ENCODE measurements around the gene PTCH1. TPM values are rescaled to one million over a fixed set of nuclear protein-coding genes. Genes with fewer than 3 reads are reported as not detected.

The PTCH1 gene
- total RNA-seq, 1 experiment from 2014 or later, result 7.6 TPM

DNA sequence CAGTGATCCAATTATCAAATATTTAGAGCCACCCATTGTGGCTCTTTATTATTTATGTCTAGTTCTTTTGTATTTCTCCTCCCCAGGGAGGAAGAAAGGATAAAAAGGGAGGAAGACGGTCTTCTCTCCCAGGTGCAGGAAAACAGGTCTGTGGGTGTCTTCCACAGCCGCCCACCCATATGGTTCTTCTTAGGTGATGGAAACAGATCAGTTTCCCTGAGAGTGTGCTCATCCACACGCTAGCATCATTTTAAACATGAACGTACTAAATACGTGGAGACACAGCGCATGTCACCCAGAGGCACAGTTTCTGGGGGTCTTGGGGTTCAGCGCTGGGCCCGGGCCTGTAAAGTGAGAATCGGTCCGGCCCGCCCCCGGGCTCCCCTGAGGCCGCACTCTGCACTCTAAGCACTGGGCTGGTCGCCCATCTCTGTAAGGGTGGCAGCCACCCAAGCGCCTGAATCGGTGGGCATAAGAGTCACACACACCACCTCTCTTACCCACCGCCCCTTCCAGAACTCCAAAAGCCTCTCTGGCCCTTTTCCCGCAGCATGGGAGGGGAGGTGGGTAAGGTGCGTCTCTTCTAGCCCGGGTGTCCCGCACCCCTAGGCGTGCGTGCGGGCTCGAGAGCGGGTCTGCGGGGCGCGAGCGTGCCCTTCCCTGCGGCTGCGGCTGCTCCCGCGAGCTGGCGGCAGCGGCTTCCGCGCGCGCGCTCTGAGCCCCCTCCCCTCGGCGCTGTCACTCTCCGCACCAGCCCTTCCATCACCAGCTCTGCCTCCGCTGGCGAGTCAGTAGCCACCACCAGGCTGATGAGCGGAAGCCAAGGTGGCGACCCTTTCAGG is 1.3 kb downstream of the PTCH1 start:
- no TSS peak for BruUV-seq (replicated peaks)

DNA sequence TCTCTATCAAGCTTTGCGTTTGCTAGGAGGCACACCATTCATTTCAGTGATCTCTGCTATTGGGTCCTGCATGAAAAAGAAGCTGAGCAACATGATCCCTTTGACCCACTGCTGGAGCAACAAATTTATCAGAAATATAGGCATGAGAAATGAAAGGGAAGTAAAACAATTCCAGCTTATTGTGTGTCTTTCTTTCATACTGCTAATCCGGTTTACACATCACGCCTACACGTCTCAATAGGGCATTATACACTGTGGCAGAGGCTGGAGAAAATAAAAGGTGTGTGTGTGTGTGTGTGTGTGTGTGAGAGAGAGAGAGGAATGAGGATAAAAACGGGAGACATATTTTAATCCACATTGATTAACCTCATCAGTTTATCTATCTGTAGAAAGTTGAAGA is 2.4 kb downstream of the PTCH1 start:
- no peaks in the 10 kb centered on the region for H3K9me3 Mint-ChIP-seq (ENCODE audit: low read depth, unreplicated experiment)
- peaks cover 35% of the 10 kb centered on the region for H3K27me3 Mint-ChIP-seq (ENCODE audit: unreplicated experiment)

More for the DNA sequence above, 1.3 kb downstream of the PTCH1 start:
- DNase-seq, result peak; percentile 16
- Mint-ChIP-seq H3K36me3 (ENCODE audit: insufficient read depth, unreplicated experiment) (peaks cover 26% of the 10 kb centered on the region), H3K27ac (ENCODE audit: unreplicated experiment) (no peak overlapping the region), H3K9me3 (ENCODE audit: low read depth, unreplicated experiment) (no peaks in the 10 kb centered on the region), H3K27me3 (ENCODE audit: unreplicated experiment) (peaks cover 47% of the 10 kb centered on the region), H3K4me3 (ENCODE audit: low read depth, unreplicated experiment) (peak overlapping the region; percentile 76), H3K4me1 (ENCODE audit: low read depth, unreplicated experiment) (peaks cover 9% of the 10 kb centered on the region)
- CTCF ChIA-PET, result no interaction called here
- TF ChIP-seq, protein P1, sequence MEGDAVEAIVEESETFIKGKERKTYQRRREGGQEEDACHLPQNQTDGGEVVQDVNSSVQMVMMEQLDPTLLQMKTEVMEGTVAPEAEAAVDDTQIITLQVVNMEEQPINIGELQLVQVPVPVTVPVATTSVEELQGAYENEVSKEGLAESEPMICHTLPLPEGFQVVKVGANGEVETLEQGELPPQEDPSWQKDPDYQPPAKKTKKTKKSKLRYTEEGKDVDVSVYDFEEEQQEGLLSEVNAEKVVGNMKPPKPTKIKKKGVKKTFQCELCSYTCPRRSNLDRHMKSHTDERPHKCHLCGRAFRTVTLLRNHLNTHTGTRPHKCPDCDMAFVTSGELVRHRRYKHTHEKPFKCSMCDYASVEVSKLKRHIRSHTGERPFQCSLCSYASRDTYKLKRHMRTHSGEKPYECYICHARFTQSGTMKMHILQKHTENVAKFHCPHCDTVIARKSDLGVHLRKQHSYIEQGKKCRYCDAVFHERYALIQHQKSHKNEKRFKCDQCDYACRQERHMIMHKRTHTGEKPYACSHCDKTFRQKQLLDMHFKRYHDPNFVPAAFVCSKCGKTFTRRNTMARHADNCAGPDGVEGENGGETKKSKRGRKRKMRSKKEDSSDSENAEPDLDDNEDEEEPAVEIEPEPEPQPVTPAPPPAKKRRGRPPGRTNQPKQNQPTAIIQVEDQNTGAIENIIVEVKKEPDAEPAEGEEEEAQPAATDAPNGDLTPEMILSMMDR (IDR thresholded peaks at IDR 0.05; ENCODE audit: unreplicated experiment), result no peak
- intact Hi-C loops (cut with micrococcal nuclease; ENCODE audit: unreplicated experiment), result no loop called here

DNA sequence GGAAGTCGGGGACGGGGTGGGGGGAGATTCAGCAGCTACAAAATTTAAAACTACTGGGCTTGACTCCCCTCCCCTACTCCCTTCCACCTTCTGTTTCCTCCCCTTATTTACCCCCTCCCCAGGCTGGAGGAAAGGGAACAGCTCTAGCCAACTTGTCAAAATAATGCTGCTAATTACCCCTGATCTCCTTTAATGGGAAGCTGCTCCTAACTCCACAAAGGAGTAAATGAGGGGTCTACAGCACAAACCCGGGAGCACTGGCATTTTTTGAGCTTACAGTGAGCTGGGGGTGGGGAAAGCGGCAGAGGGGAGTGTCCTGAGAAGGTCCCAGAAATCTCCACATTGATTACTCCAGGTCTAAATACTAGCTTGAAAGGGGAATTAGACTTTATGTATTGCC is 3.1 kb downstream of the PTCH1 start:
- Mint-ChIP-seq H3K27ac (ENCODE audit: unreplicated experiment) (no peak overlapping the region), H3K36me3 (ENCODE audit: insufficient read depth, unreplicated experiment) (peaks cover 40% of the 10 kb centered on the region), H3K4me1 (ENCODE audit: low read depth, unreplicated experiment) (peaks cover 9% of the 10 kb centered on the region), H3K27me3 (ENCODE audit: unreplicated experiment) (peaks cover 29% of the 10 kb centered on the region), H3K9me3 (ENCODE audit: low read depth, unreplicated experiment) (no peaks in the 10 kb centered on the region), H3K4me3 (ENCODE audit: low read depth, unreplicated experiment) (no peak overlapping the region)
- intact Hi-C loops (cut with micrococcal nuclease; ENCODE audit: unreplicated experiment), result no loop called here
- no peak for DNase-seq
- BruUV-seq (replicated peaks), result no TSS peak
- TF ChIP-seq, protein P1 (IDR thresholded peaks at IDR 0.05; ENCODE audit: unreplicated experiment), result no peak
- CTCF ChIA-PET, result no interaction called here

More for the DNA sequence above, 2.4 kb downstream of the PTCH1 start:
- Mint-ChIP-seq H3K4me1 (ENCODE audit: low read depth, unreplicated experiment) (peaks cover 9% of the 10 kb centered on the region), H3K36me3 (ENCODE audit: insufficient read depth, unreplicated experiment) (peaks cover 33% of the 10 kb centered on the region), H3K27ac (ENCODE audit: unreplicated experiment) (no peak overlapping the region), H3K4me3 (ENCODE audit: low read depth, unreplicated experiment) (no peak overlapping the region)
- CTCF ChIA-PET, result no interaction called here
- TF ChIP-seq, protein P1 (IDR thresholded peaks at IDR 0.05; ENCODE audit: unreplicated experiment), result no peak
- intact Hi-C loops (cut with micrococcal nuclease; ENCODE audit: unreplicated experiment), result no loop called here
- DNase-seq, result no peak
- no TSS peak for BruUV-seq (replicated peaks)

DNA sequence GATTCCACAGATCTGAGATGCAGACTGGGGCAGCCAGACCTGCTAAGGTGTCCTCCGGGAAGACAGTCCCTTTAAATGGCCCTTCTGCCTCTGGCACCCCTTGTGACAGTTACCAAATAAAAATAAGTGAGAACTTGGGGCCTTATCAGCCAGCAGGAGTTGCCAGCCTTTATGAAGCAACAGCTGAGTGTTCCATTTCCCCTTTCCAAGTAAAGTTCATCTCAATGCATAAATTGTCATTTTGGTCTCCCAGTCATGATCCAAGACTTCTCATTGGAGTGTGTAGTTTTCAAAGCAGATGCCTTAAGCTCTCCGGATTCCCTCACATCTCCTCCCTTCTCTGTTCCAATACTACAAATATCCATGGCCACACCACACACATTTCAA is 4.1 kb downstream of the PTCH1 start:
- no peak overlapping the region for H3K4me3 Mint-ChIP-seq (ENCODE audit: low read depth, unreplicated experiment)
- H3K9me3 Mint-ChIP-seq (ENCODE audit: low read depth, unreplicated experiment), result no peaks in the 10 kb centered on the region
- peaks cover 9% of the 10 kb centered on the region for H3K4me1 Mint-ChIP-seq (ENCODE audit: low read depth, unreplicated experiment)
- intact Hi-C loops (cut with micrococcal nuclease; ENCODE audit: unreplicated experiment), result no loop called here
- DNase-seq, result no peak
- H3K27ac Mint-ChIP-seq (ENCODE audit: unreplicated experiment), result no peak overlapping the region
- TF ChIP-seq, protein P1 (IDR thresholded peaks at IDR 0.05; ENCODE audit: unreplicated experiment), result no peak
- peaks cover 19% of the 10 kb centered on the region for H3K27me3 Mint-ChIP-seq (ENCODE audit: unreplicated experiment)
- no TSS peak for BruUV-seq (replicated peaks)
- peaks cover 50% of the 10 kb centered on the region for H3K36me3 Mint-ChIP-seq (ENCODE audit: insufficient read depth, unreplicated experiment)
- CTCF ChIA-PET, result no interaction called here
